ENCODE measurements around the gene ERFL. TPM values are rescaled to one million over a fixed set of nuclear protein-coding genes. Genes with fewer than 3 reads are reported as not detected.

The ERFL gene
- polyA plus RNA-seq, 1 donor, result 0.24 TPM

GRCh38 chr19:41883821-41884733 lies 44.2 kb downstream of the ERFL start:
- Histone ChIP-seq H3K27ac (ENCODE audit: low read length) (peak overlapping the region; percentile 60), H3K4me1 (ENCODE audit: control insufficient read depth, insufficient read depth, low read length) (peaks cover 24% of the 10 kb centered on the region), H3K4me3 (ENCODE audit: low read length) (peak overlapping the region; percentile 87), H3K9me3 (ENCODE audit: control insufficient read depth, low read depth, low read length) (no peaks in the 10 kb centered on the region), H3K36me3 (ENCODE audit: control insufficient read depth, insufficient read depth, low read length) (peaks cover 3% of the 10 kb centered on the region), H3K27me3 (ENCODE audit: control insufficient read depth, insufficient read depth, low read length) (peaks cover 10% of the 10 kb centered on the region)
- peak; percentile 97 to 98 for DNase-seq
- WGBS (ENCODE audit: insufficient coverage, low lambda C conversion rate), result no CpG with 5 or more reads among the region's 66 CpGs

- 0% methylated on average over 3 of the region's 23 CpGs for WGBS (ENCODE audit: insufficient coverage, low lambda C conversion rate)
- Histone ChIP-seq H3K9me3 (ENCODE audit: control insufficient read depth, low read depth, low read length) (no peaks in the 10 kb centered on the region), H3K4me3 (ENCODE audit: low read length) (peak overlapping the region; percentile 87), H3K27ac (ENCODE audit: low read length) (no peak overlapping the region), H3K36me3 (ENCODE audit: control insufficient read depth, insufficient read depth, low read length) (no peaks in the 10 kb centered on the region), H3K4me1 (ENCODE audit: control insufficient read depth, insufficient read depth, low read length) (peaks cover 24% of the 10 kb centered on the region), H3K27me3 (ENCODE audit: control insufficient read depth, insufficient read depth, low read length) (peaks cover 10% of the 10 kb centered on the region)
- DNase-seq, result peak in 1 of 2 donors; percentile 40
Observed at GRCh38 chr19:41883463-41883820, 44.8 kb downstream of the ERFL start.

DNA sequence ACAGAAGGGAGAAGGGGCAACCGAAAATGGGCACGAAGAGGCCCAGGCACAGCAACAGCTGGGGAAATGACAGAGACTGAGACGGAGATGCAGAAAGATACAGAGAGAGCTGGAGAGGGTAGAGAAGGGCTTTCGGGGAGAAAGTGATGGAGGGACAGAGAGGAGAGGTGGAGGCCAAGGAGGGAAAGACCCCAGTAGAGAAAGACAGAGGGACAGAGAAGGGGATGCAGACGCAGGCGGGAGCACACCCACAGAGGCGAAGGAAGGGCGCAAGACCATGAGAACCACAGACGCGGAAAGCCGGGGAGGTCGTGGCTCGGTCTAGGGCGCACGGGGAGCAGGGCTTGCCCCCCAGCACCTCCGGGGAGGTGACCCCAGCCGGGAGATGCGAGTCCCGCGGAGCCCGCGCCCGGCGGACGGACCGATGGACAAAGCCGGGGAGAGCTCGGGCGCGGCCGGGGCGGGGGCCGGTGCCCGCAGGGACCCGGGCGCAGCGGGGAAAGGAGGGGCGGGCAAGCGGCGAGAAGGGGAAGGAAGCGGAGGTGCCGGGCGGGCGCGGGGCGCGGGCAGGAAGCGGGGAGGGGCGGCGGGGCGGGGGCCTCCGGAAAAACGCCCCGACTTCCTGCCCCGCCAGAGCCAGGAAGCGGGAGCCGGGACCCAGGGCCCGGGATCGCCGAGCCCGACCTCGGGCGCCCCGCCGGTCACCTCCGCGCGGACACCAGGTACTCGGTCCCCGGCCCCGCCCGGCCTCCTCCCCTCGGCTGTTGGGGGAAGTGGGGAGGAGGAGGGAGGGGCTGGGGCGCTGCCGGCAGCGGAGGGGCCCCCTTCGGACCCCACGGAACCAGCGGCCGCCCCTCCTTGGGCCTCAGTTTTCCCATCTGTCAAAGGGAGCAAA lies 45.4 kb downstream of the ERFL start, which contains the start of gene ARHGEF1:
TSS of gene ARHGEF1 (plus strand) at position 617 of the 895 bp plus-strand sequence. CDS start 4,899 bp downstream, outside the sequence.
- WGBS (ENCODE audit: insufficient coverage, low lambda C conversion rate), result 0% methylated on average over 2 of the region's 80 CpGs
- peak within 1 kb of the TSS; percentile 60 for H3K27ac ChIP-seq (ENCODE audit: low read length)
- peaks cover 21% of the 10 kb centered on the region for H3K4me1 ChIP-seq (ENCODE audit: control insufficient read depth, insufficient read depth, low read length)

GRCh38 chr19:41880329-41880708 lies 47.9 kb downstream of the ERFL start:
- H3K27ac ChIP-seq (ENCODE audit: low read length), result no peak overlapping the region
- H3K9me3 ChIP-seq (ENCODE audit: control insufficient read depth, low read depth, low read length), result no peaks in the 10 kb centered on the region
- no peaks in the 10 kb centered on the region for H3K36me3 ChIP-seq (ENCODE audit: control insufficient read depth, insufficient read depth, low read length)
- WGBS (ENCODE audit: insufficient coverage, low lambda C conversion rate), result no CpG with 5 or more reads among the region's 5 CpGs
- no peak for DNase-seq
- no peak overlapping the region for H3K4me3 ChIP-seq (ENCODE audit: low read length)
- peaks cover 20% of the 10 kb centered on the region for H3K27me3 ChIP-seq (ENCODE audit: control insufficient read depth, insufficient read depth, low read length)
- H3K4me1 ChIP-seq (ENCODE audit: control insufficient read depth, insufficient read depth, low read length), result peaks cover 6% of the 10 kb centered on the region

More for the DNA sequence above, 45.4 kb downstream of the ERFL start, which contains the start of gene ARHGEF1:
- DNase-seq, result peak in 1 of 2 donors; percentile 53
- Histone ChIP-seq H3K9me3 (ENCODE audit: control insufficient read depth, low read depth, low read length) (no peaks in the 10 kb centered on the region), H3K36me3 (ENCODE audit: control insufficient read depth, insufficient read depth, low read length) (no peaks in the 10 kb centered on the region), H3K27me3 (ENCODE audit: control insufficient read depth, insufficient read depth, low read length) (peaks cover 15% of the 10 kb centered on the region), H3K4me3 (ENCODE audit: low read length) (peak within 1 kb of the TSS; percentile 87)

DNA sequence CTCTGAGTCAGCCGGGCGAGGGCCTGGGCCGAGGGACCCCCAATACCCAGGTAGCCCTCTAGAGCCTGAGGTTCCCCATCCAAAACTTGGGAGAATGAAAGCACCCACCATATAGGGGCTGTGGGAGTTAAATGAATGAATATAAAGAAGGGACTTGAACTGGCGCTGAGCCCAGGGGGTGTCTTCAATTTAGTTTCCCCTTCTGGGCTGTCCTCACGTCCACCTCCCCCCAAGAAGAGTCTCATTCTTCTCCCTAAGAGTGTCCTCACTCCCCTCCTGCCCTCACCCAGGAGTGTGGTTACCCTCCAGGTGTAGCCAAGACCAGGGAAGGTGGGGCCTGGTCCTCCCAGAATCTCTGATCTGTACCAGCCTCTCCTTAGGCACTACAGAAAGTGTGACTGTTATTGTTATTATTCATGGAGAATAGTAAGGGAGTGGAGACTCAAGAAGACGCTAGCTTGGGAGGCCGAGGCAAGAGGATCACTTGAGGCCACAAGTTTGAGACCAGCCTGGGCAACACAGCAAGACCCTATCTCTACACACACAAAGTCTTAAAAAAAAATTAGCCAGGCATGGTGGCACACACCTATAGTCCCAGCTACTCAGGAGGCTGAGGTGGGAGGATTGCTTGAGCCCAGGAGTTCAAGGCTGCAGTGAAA lies 48.5 kb downstream of the ERFL start:
- Histone ChIP-seq H3K27me3 (ENCODE audit: control insufficient read depth, insufficient read depth, low read length) (peaks cover 20% of the 10 kb centered on the region), H3K4me3 (ENCODE audit: low read length) (no peak overlapping the region), H3K9me3 (ENCODE audit: control insufficient read depth, low read depth, low read length) (no peaks in the 10 kb centered on the region), H3K4me1 (ENCODE audit: control insufficient read depth, insufficient read depth, low read length) (peaks cover 2% of the 10 kb centered on the region), H3K36me3 (ENCODE audit: control insufficient read depth, insufficient read depth, low read length) (no peaks in the 10 kb centered on the region), H3K27ac (ENCODE audit: low read length) (no peak overlapping the region)
- WGBS (ENCODE audit: insufficient coverage, low lambda C conversion rate), result no CpG with 5 or more reads among the region's 7 CpGs
- no peak for DNase-seq

DNA sequence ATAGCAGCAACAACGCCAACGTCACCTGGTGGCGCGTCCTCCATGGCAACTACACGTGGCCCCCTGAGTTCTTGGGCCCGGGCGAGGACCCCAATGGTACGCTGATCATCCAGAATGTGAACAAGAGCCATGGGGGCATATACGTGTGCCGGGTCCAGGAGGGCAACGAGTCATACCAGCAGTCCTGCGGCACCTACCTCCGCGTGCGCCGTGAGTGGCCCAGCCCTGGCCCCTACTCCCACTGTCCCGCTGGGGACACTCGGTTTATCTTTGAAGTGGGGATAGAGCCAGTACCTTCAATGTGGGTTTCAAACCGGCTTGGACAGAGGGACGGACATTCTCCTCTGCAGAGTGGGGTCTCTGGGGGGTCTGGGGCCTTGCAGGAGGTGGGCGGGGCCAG lies 49.2 kb downstream of the ERFL start:
- no peaks in the 10 kb centered on the region for H3K36me3 ChIP-seq (ENCODE audit: control insufficient read depth, insufficient read depth, low read length)
- no peak overlapping the region for H3K4me3 ChIP-seq (ENCODE audit: low read length)
- no CpG with 5 or more reads among the region's 21 CpGs for WGBS (ENCODE audit: insufficient coverage, low lambda C conversion rate)
- H3K27me3 ChIP-seq (ENCODE audit: control insufficient read depth, insufficient read depth, low read length), result peaks cover 20% of the 10 kb centered on the region
- H3K27ac ChIP-seq (ENCODE audit: low read length), result no peak overlapping the region
- no peaks in the 10 kb centered on the region for H3K4me1 ChIP-seq (ENCODE audit: control insufficient read depth, insufficient read depth, low read length)
- H3K9me3 ChIP-seq (ENCODE audit: control insufficient read depth, low read depth, low read length), result no peaks in the 10 kb centered on the region
- no peak for DNase-seq

- WGBS (ENCODE audit: insufficient coverage, low lambda C conversion rate), result no CpG with 5 or more reads among the region's 17 CpGs
- Histone ChIP-seq H3K4me3 (ENCODE audit: low read length) (no peak overlapping the region), H3K4me1 (ENCODE audit: control insufficient read depth, insufficient read depth, low read length) (no peaks in the 10 kb centered on the region), H3K27ac (ENCODE audit: low read length) (no peak overlapping the region), H3K9me3 (ENCODE audit: control insufficient read depth, low read depth, low read length) (no peaks in the 10 kb centered on the region), H3K36me3 (ENCODE audit: control insufficient read depth, insufficient read depth, low read length) (no peaks in the 10 kb centered on the region), H3K27me3 (ENCODE audit: control insufficient read depth, insufficient read depth, low read length) (peaks cover 18% of the 10 kb centered on the region)
- DNase-seq, result no peak
Observed at GRCh38 chr19:41877916-41878905, 50.0 kb downstream of the ERFL start.

DNA sequence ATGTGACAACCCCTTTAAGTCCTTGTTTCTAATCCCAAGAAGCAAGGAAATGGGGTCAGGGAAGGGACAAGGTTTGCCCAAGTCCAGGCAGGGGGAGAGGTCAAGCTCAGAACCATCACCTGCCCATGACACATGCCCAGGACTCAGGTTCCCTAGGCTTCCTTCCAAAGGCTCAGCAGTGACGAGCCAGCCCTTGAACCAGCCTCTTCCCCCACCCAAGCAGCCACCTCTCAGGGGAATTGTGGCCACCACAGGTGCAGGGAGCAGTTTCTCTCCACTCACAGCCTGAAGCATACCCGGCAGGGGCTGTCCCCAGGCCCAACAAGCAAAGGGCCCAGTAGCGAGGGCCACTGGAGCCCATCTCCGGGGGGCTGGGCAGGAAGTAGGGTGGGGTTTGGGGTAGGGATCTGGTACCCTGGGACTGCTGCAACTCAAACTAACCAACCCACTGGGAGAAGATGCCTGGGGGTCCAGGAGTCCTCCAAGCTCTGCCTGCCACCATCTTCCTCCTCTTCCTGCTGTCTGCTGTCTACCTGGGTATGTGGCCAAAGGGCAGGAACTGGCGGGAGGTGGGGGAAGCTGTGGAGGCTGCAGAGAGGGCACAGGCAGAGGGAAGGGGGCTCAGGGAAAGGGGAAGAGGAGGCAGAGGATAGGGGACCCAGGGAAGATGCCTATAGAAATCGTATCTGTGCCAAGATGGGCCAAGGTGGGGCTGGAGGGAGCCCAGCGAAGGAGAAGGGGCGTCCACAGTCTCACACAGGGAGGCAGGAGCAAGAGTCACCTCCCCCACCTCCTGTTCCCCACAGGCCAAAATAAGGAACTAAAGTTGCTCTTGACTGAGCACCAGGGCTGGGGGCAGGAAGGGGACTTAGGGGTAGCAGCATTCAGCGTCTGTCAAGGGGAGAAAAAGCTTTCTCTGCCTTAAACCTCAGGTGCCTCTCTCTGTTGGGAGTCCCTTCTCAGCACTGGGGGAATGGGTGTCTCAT lies 51.1 kb downstream of the ERFL start, which contains the start of gene CD79A:
TSS of gene CD79A (plus strand) at position 433 of the 986 bp plus-strand sequence. CDS start at position 459, 26 bp downstream.
- no peak within 1 kb of the TSS for H3K27ac ChIP-seq (ENCODE audit: low read length)

More for the DNA sequence above, 51.1 kb downstream of the ERFL start, which contains the start of gene CD79A:
- H3K4me3 ChIP-seq (ENCODE audit: low read length), result no peak within 1 kb of the TSS
- peaks cover 3% of the 10 kb centered on the region for H3K36me3 ChIP-seq (ENCODE audit: control insufficient read depth, insufficient read depth, low read length)
- WGBS (ENCODE audit: insufficient coverage, low lambda C conversion rate), result no CpG with 5 or more reads among the region's 9 CpGs
- no peaks in the 10 kb centered on the region for H3K4me1 ChIP-seq (ENCODE audit: control insufficient read depth, insufficient read depth, low read length)
- H3K27me3 ChIP-seq (ENCODE audit: control insufficient read depth, insufficient read depth, low read length), result peaks cover 13% of the 10 kb centered on the region
- DNase-seq, result no peak
- no peaks in the 10 kb centered on the region for H3K9me3 ChIP-seq (ENCODE audit: control insufficient read depth, low read depth, low read length)

All from large intestine (tissue), 3 donors.